ENCODE measurements around the gene AGFG2.

The AGFG2 gene

DNA sequence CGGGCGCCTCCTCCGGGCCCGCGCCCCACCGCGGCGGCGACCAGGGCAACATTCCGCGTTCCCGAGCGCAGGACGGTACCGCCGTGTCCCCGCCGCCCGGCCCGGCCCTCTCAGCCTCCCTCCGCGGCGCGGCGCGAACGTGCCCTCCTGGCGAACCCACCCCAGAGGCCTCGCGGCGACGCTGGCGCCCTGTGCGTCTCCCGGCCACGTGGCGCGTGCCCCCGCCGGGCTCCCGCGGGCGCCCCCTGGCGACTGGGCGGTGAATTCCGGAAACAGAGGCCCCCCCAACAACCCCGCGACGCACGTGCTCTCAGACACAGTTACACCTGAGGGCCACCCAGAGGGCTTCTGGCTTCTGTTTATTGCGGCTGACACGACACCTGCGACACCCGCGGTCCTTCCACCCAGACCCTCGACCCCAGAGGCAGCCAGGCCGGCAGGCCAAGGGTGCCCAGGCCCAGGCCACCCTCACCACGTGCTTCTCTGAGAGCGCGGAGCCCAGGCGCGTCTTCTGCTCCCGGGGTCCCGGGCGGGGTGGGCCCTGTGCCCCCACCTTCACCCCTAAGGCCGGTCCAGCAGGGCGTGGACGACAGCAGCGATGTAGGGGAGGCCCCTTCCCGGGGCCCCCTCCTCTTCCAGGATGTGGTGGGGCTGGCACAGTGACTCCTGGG is 34.8 kb downstream of the AGFG2 start, which contains the start of gene SAP25:
SAP25 (minus strand) TSS at position 210 of the 671 bp plus-strand sequence; CDS start at position 52, 158 bp downstream.
- DNase-seq = no peak

DNA sequence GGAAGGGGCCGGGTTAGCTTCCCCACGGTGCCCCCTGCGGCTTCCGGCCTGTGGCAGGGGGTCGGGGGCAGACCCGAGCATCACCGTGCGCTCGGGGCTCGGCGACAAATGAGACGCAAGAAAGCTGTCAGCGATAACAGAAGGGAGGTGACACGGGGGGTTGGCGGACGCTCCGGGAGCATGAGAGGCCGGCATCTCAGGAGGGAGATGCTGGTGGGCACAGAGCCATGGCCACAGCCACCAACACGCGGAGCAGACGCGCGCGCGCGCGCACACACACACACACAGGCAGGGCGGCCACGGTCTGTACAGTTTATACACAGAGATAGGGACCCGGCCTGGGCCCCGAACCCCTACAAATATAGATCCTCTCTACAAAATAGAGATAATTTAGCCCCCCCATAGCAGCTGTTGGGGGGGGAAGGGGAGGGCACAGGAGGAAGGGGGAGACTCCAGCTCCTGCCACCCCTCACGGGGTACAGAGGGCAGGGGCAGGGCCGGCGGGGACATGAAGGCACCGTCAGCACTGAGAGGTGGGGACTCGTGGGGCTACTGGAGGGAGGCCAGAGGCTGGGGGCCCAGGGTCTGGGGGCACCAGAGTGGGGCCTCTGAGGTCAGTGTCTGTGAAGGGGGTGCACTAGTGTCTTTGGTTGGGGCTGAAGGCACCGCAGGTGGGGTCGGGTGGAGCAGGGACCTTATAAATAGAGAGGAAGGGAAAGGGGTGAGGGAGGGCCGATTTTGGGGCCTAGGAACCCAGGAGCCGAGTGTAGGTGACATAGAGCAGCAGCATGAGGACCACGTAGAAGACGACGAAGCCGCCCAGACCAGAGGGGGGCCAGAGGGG is 35.6 kb downstream of the AGFG2 start:
- no peak for DNase-seq

DNA sequence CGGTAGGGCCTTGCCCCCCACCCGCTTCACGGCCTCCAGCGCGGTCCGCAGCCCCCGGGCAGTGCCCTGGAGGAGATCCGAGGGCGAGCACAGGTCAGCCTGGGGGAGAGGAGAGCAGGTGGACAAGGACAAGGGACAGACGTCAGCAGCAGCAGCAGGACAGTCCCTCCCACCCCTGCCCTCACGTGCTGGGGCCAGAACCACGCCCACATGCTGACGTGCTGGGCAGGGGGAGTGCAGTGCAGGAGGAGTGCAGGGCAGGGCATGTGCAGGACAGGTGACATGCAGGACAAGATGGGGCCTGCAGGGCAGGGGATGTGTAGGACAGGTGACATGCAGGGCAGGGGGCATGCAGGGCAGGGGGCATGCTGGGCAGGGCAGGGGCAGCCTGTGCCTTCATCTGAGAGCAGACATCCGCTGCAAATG is 36.2 kb downstream of the AGFG2 start:
- DNase-seq = no peak

DNA sequence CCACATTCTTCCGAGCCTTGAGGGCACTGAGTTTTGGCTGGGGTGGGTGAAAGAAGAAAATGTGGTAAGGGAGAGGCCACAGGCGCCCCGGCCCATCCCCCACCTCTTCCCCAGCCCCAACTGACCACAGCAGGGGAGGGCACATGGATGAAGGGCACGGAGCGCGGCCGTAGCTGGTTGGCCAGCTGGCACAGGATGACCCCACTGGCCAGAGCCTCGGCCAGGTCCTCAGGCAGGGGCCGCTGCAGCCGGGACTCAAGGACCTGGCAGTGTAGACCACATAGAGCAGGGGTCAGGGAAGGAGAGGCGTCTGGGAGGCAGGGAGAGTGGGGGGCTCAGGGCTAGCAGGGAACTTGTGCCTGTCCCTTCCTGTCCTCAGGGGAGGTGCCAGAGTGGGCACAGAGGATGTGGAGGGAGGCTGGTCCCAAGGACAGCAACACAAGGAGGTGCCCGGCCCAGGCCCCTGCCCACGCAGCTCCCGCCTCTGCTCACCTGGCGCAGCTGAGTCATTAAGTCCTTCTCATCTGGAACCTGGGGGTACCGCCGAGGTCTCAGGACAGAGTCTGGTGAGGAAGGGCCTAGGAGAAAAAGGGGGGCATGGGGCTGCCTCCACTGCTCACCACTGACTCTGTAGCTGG is 36.9 kb downstream of the AGFG2 start:
- DNase-seq = no peak

GRCh38 chr7:100576384-100576993 is 37.5 kb downstream of the AGFG2 start:
- no peak for DNase-seq

- DNase-seq = no peak
These were observed 38.1 kb downstream of the AGFG2 start for GRCh38 chr7:100577103-100577502.

GRCh38 chr7:100577507-100577906 is 38.5 kb downstream of the AGFG2 start:
- no peak for DNase-seq

GRCh38 chr7:100578246-100579183 is 39.5 kb downstream of the AGFG2 start:
- DNase-seq = no peak

DNA sequence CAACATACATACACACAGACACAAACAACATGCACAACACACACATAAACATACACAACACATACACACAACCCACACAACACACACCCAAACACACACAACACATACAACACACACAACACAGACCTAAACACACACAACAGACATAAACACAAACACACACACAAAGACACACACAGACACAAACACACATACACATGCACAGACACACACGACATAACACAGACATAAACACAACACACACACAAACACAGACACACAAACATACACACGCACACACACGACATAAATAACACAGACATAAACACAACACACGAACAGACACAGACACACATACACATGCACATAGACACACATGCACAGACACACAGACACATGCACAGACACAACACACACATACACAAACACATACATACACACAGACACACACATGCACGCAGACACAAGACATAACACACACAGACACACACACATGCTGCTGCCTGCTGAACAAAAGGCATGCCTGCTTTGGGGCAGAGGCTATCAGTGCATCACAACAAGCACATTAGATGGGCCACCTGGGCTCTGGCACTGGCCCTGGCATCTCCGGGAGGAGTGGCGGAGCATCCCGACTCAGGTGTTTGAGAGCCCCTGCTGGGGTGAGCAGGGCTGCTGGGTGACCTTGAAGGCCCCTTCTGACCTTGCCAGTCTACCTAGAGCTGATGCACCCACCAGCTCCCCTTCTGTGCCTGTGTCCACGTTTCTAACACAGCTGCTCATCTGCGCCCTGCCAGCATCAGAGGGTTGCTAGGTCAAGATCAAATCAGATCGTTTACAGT is 41.7 kb downstream of the AGFG2 start:
- no peak for DNase-seq

DNA sequence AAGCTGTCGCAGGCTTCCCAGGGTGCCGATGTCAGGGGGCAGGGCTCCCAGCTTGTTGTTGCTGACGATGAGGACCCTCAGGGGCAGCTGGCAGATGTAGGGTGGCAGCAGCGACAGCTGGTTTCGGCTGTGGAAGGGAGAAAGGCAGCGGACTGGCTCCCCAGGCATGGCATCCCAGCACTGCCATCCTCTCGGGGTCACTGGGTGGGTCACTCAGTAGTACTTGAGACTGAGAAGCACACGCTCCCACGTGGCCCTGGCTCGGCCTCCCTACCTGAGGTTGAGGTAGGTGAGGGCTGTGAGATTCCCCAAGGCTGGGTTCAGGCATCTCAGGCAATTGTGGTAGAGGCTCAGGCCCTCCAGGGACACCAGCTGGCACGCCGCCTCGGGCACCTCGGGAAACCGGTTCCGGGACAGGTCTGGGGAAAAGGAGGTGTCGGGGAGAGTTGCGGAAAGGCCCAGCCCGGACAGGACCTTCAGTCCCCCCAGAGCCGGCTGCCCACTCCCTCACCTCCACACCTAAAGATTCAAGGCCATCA is 43.1 kb downstream of the AGFG2 start:
- no peak for DNase-seq

DNA sequence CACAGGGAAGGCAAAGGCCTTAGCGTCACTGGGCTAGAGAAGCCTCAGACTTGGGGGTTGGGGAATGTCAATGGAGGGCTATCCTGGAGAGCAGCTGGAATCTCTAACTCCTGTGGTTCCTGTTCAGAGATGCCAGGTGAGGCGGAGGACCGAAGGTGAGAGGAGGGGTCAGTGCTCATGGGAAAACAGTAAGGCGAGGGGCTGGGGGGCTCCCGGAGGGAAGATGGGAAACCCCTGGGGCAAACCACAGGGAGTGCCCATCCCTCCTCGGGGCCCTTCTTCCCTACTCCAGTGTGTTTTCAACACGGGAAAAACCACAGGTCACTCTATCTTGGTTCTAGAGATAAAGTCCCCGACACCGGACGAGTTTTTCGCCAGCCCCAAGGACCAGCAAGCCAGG is 43.6 kb downstream of the AGFG2 start:
- no peak for DNase-seq

DNA sequence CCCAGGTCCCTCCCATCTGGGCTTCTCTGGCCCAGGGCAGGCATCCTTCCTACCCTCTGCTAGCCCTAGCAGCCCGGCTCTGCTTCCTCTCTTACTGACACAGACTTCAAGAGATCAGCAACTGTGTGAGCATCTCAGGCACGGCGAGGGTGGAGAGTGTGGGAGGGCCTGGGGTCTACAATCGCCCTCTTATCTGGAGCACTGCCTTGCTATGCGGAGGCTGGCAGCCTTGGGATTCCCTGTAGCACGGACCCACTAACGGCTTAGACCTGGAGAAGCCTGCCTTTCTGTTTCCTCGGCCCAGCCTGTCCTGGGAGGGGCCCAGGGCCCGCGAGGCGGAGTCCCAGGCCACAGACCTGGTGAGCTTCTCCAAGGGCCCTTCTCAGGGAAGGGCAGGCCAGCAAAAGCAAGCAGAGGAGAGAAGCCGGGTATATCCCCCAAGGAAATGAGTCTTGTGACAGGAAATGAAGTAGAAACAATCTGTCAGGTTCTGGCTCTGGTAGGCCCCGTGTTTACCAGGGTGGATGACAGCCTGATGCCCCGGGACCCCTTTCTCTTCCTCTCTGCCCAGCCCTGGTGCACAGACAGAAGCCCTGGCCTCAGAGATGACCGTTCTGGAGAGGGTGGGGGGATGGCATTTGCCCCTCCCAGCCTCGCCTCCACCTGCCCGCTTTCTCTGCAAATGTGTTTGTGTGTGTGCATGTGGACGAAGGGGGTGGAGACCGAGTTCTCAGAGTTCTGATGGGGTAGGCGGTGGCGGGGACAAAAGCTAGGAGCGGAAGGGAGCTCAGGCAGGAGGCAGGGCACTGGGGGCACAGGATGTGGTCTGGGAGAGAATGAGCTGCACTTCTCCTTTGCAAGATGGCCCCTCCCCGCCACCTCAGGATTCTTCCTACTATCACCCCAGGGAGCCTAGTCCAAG is 44.4 kb downstream of the AGFG2 start:
- no peak for DNase-seq

GRCh38 chr7:100584054-100584682 is 45.2 kb downstream of the AGFG2 start:
- peak in 1 of 2 experiments; percentile 52 for DNase-seq

- DNase-seq = peak; percentile 52 to 55
These were observed 45.9 kb downstream of the AGFG2 start for GRCh38 chr7:100584683-100585510.

DNA sequence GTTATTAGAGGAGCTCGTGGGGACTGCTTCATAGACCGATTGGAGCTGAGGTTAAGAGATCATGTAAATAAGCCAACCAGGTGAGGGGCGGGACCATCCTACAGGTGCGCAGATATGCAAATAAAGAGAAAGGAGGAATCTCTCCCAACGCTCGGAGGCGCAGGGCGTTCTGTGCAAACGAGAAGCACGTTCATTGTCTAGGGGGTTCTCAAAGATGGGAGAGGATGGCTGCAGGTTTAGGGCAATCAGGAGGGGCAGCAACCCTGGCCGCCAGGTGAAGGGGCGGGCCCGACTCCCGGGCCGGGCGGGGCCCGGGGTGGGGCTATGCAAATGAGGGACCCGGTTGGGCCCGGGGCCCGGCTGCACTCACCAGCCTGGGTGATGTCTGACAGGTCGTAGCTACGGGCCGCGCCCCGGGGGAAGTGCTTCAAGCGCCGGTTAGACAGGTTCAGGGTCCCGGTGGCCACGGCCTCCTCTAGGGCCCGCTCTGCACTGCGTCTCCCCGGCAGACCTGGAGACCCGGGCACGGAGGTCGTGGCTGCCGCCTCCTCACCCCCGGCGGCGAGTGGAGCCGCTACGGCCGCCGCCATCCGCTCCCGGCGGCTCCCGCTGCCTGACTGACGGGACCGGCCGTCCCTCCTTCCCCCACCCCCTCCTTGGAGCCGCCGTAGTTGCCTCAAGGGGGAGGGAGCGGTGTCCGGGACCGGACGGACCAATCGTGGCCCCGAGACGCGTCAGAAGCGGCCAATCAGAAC is 46.7 kb downstream of the AGFG2 start, which contains the start of gene LRCH4:
LRCH4 (minus strand) TSS at position 619 of the 755 bp plus-strand sequence; CDS start at position 590, 29 bp downstream.
- DNase-seq = peak; percentile 59 to 66

GRCh38 chr7:100586266-100587025 is 47.4 kb downstream of the AGFG2 start, which contains the start of gene FBXO24:
TSS of gene FBXO24 (plus strand) at chr7:100586328. CDS start at chr7:100586626, 298 bp downstream.
- peak; percentile 99 to 100 for DNase-seq
